ENCODE measurements around the gene KCNIP1.

GRCh38 chr5:170656346-170656745 lies 152.5 kb downstream of the KCNIP1 start:
- TF ChIP-seq CTCF (IDR thresholded peaks at IDR 0.05) (no peak), POLR2AphosphoS5 (IDR thresholded peaks at IDR 0.05; ENCODE audit: low read depth, low read length) (no peak), SIN3A (IDR thresholded peaks at IDR 0.05; ENCODE audit: borderline replicate concordance, insufficient read depth, low read depth, low read length) (no peak)

Data from Panc1 (cell line).